GM12878 (cell line): ENCODE results near the gene MFSD1. TPM values are rescaled to one million over a fixed set of nuclear protein-coding genes. Genes with fewer than 3 reads are reported as not detected.

Experiments used
- ATAC-seq: fragments of 200-7000 bp; cut with Tn5 transposase; 3 replicates; pipeline ENCODE4 v1.9.1; 2020; ENCODE audit warnings: mild to moderate bottlenecking, moderate library complexity
- BruUV-seq: library from RNA; stranded (reverse); fragments of 400-500 nt; replicated peaks from 2 replicates; lab custom pipeline; 2021; lab: Mats Ljungman, UMichigan
- CTCF ChIA-PET: fragments of 300-600 bp; sonication (Branson Sonifier 250); formaldehyde crosslinking; extraction: SDS; loops from one replicate; lab custom pipeline; 2021; ENCODE audit warnings: inconsistent platforms; lab: Yijun Ruan, JAX
- POLR2A ChIA-PET: fragments of 350-600 bp; formaldehyde crosslinking; extraction: SDS; loops from one replicate; lab custom pipeline; 2021; ENCODE audit warnings: inconsistent platforms; lab: Charles Lee
- RAD21 ChIA-PET: fragments of 300-600 bp; sonication (Branson Sonifier 250); formaldehyde crosslinking; loops from one replicate; lab custom pipeline; 2023; ENCODE audit warnings: antibody characterized with exemption; ENCODE audit not compliant: unreplicated experiment; lab: Charles Lee
- SMC1A ChIA-PET: fragments of 300-600 bp; sonication (Branson Sonifier 250); formaldehyde crosslinking; loops from one replicate; lab custom pipeline; 2023; ENCODE audit not compliant: unreplicated experiment, uncharacterized antibody; lab: Charles Lee
- DNase-seq: peaks from one replicate; pipeline ENCODE4 v3.0.0-alpha.2; 2011; ENCODE audit warnings: low read depth, low spot score
- FAIRE-seq: peaks from 3 replicates; lab custom pipeline; 2011; peaks lifted over from hg19 to GRCh38; lab: Jason Lieb, UNC
- H2AFZ ChIP-seq: 2 replicates; pipeline ENCODE4 v1.6.0; 2011; ENCODE audit warnings: low read depth, low read length, control low read depth; ENCODE audit not compliant: control insufficient read depth
- H3K27ac ChIP-seq: 2 replicates; pipeline ENCODE4 v1.5.1; 2011; ENCODE audit warnings: control low read depth; ENCODE audit not compliant: control insufficient read depth, insufficient read depth
- H3K27me3 ChIP-seq, 2 experiments: replicated peaks in 1 of 2; 2 replicates each; pipeline versions ENCODE4 v1.6.0 to v1.6.1; 2011; ENCODE audit warnings: low read length in 1 of 2; ENCODE audit not compliant: control insufficient read depth in 2 of 2, insufficient read depth in 2 of 2
- H3K36me3 ChIP-seq, 2 experiments: 2 replicates each; pipeline ENCODE4 v1.5.1; 2011; ENCODE audit warnings: low read length in 1 of 2; ENCODE audit not compliant: control insufficient read depth in 2 of 2, insufficient read depth in 2 of 2
- H3K4me1 ChIP-seq: 2 replicates; pipeline ENCODE4 v1.6.1; 2011; ENCODE audit warnings: mild to moderate bottlenecking, low read length, moderate library complexity, mixed read lengths; ENCODE audit not compliant: control insufficient read depth, insufficient read depth
- H3K4me2 ChIP-seq: 2 replicates; pipeline ENCODE4 v1.6.0; 2011; ENCODE audit warnings: control low read depth; ENCODE audit not compliant: control insufficient read depth, insufficient read depth
- H3K4me3 ChIP-seq: fragments of 200-600 bp; sonication (generic); 2 replicates; pipeline ENCODE4 v1.5.1; 2016
- H3K79me2 ChIP-seq: 2 replicates; pipeline ENCODE4 v1.6.0; 2011; ENCODE audit warnings: low read length; ENCODE audit not compliant: control insufficient read depth, insufficient read depth
- H3K9ac ChIP-seq: 2 replicates; pipeline ENCODE4 v1.8.0; 2011; ENCODE audit warnings: low read length, control low read depth, mixed read lengths; ENCODE audit not compliant: control insufficient read depth, insufficient read depth
- H3K9me3 ChIP-seq: replicated peaks from 3 replicates; pipeline ENCODE4 v1.5.1; 2011; ENCODE audit warnings: mild to moderate bottlenecking, low read length; ENCODE audit not compliant: control insufficient read depth, insufficient read depth
- H4K20me1 ChIP-seq: 2 replicates; pipeline ENCODE4 v1.6.0; 2011; ENCODE audit not compliant: control insufficient read depth, insufficient read depth
- BCL3 ChIP-seq: IDR thresholded peaks from 2 replicates; pipeline ENCODE4 v1.6.1; 2011; ENCODE audit warnings: borderline replicate concordance, low read depth, mild to moderate bottlenecking, moderate library complexity, low read length; ENCODE audit not compliant: insufficient read depth, poor library complexity, severe bottlenecking
- DPF2 ChIP-seq: fragments of 450-650 bp; IDR thresholded peaks from 2 replicates; pipeline ENCODE4 v1.6.1; 2017; ENCODE audit warnings: mild to moderate bottlenecking
- EP300 ChIP-seq, 2 experiments: fragments of 150-350 bp in 1 of 2; IDR thresholded peaks; 2 replicates each; pipeline ENCODE4 v1.6.1; 2011 to 2012; ENCODE audit warnings: low read depth in 2 of 2, low read length in 2 of 2, borderline replicate concordance in 1 of 2, improper control_type of control experiment in 1 of 2, inconsistent platforms in 1 of 2; ENCODE audit not compliant: control insufficient read depth in 1 of 2
- KDM1A ChIP-seq: fragments of 200-600 bp; sonication (generic); IDR thresholded peaks from 2 replicates; pipeline ENCODE4 v1.6.1; 2016; ENCODE audit warnings: borderline replicate concordance
- PRDM15 ChIP-seq: fragments of 450-650 bp; formaldehyde crosslinking; IDR thresholded peaks from 2 replicates; pipeline ENCODE4 v1.4.0; 2020; ENCODE audit warnings: mild to moderate bottlenecking, moderate library complexity
- SPI1 ChIP-seq: IDR thresholded peaks from 2 replicates; pipeline ENCODE4 v1.6.1; 2011; ENCODE audit warnings: low read depth, mild to moderate bottlenecking, low read length, moderate library complexity, borderline replicate concordance; ENCODE audit not compliant: insufficient read depth
- ZBTB40 ChIP-seq: fragments of 450-650 bp; IDR thresholded peaks from 2 replicates; pipeline ENCODE4 v1.6.1; 2016; ENCODE audit warnings: mild to moderate bottlenecking, moderate library complexity, borderline replicate concordance
- ZNF592 ChIP-seq: fragments of 450-650 bp; IDR thresholded peaks from 2 replicates; pipeline ENCODE4 v1.6.1; 2017; ENCODE audit warnings: mild to moderate bottlenecking, moderate library complexity
- WGBS: methylation state at CpG from one replicate; pipeline ENCODE4 v1.1.6; 2016; ENCODE audit warnings: low lambda C conversion rate; ENCODE audit not compliant: insufficient replicate concordance, insufficient coverage; ENCODE audit errors: missing lambda C conversion rate; 5-methylcytosine and 5-hydroxymethylcytosine counted together
- in situ Hi-C: fragments of 300-500 bp; cut with MboI; formaldehyde crosslinking; loops from 9 replicates; pipeline ENCODE4 v1.14.3; 2018; ENCODE audit warnings: mixed read lengths
- intact Hi-C: fragments of 100-400 bp; cut with micrococcal nuclease; formaldehyde crosslinking; loops from one replicate; pipeline ENCODE4 v1.14.2; 2022; ENCODE audit not compliant: unreplicated experiment
- polyA plus RNA-seq, 11 experiments: library from polyadenylated mRNA; depleted of rRNA in 4 of 11; unstranded in 6 of 11; stranded (reverse) in 5 of 11; fragments of >200 nt; fragmentation: Nextera tagmentation in 4 of 11; fragmentation: Illumina TruSeq in 1 of 11; extraction: Ambion mirVana in 4 of 11; extraction: Trizol in 1 of 11; gene quantifications; 1 replicate in 1 of 11; 2 replicates in 10 of 11; pipeline versions ENCODE4 v1.2.1 to v1.2.3, GENCODE V29; 2011 to 2016; ENCODE audit warnings: inconsistent platforms in 2 of 11, missing spikeins in 2 of 11, low read depth in 1 of 11
- total RNA-seq, 4 experiments: library from RNA; depleted of rRNA in 3 of 4; stranded (reverse); fragments of >200 nt in 3 of 4; fragmentation: Illumina TruSeq in 1 of 4; extraction: Trizol in 1 of 4; gene quantifications; 2 replicates each; pipeline versions ENCODE4 v1.2.1 to v1.2.3, GENCODE V29; 2013 to 2021

MFSD1 gene
- total and polyA plus RNA-seq, 10 of the 15 experiments (the other 5 are each of a cell fraction or from before 2014, with no cell fraction given) = 7.3 to 41.7 (median 28.6) TPM

GRCh38 chr3:158771982-158772381 is 29.9 kb upstream of the MFSD1 start:
- CTCF ChIA-PET = interaction anchor here (1.5 kb wide), 1 partner anchor 44 kb away, joined by 4 read pairs; no protein-coding TSS in a partner anchor
- Histone ChIP-seq H3K9ac (no peak overlapping the region), H2AFZ (no peak overlapping the region), H3K36me3 (no peaks in the 10 kb centered on the region), H3K27ac (no peak overlapping the region), H3K9me3 (no peaks in the 10 kb centered on the region), H3K27me3 (no peaks in the 10 kb centered on the region), H3K4me2 (no peak overlapping the region), H3K4me3 (no peak overlapping the region), H4K20me1 (no peaks in the 10 kb centered on the region), H3K79me2 (no peaks in the 10 kb centered on the region), H3K4me1 (no peaks in the 10 kb centered on the region)
- RAD21 ChIA-PET = no interaction called here
- WGBS = 81% methylated on average over 3 of the region's 3 CpGs
- intact Hi-C loops (no loop called here), in situ Hi-C loops (no loop called here)
- ATAC-seq (no peak), FAIRE-seq (no peak), DNase-seq (no peak)
- no TSS peak for BruUV-seq
- SMC1A ChIA-PET = no interaction called here
- TF ChIP-seq ZNF592 = no peak
- no peak for TF ChIP-seq EP300 (IDR thresholded peaks at IDR 0.05; ENCODE audit: borderline replicate concordance in 1 of 2, control insufficient read depth in 1 of 2, low read depth in 2 of 2, low read length in 2 of 2)
- TF ChIP-seq BCL3 = no peak
- no peak for TF ChIP-seq PRDM15 (CRISPR knock-in tag)
- TF ChIP-seq DPF2 = no peak
- no peak for TF ChIP-seq SPI1
- TF ChIP-seq KDM1A = no peak
- no peak for TF ChIP-seq ZBTB40
- POLR2A ChIA-PET = no interaction called here
